K562 (cell line): ENCODE results near the gene BZW2. TPM values are rescaled to one million over a fixed set of nuclear protein-coding genes. Genes with fewer than 3 reads are reported as not detected.

Experiments used
- BRD9 ChIP-seq: fragments of 450-650 bp; IDR thresholded peaks from 2 replicates; pipeline ENCODE4 v1.6.1; 2018; ENCODE audit warnings: low read depth; ENCODE audit not compliant: partially characterized antibody
- EGR1 ChIP-seq: fragments of 450-650 bp; conservative IDR thresholded peaks from 2 replicates; pipeline ENCODE4 v1.6.1; 2017; ENCODE audit warnings: mild to moderate bottlenecking
- HDAC6 ChIP-seq: IDR thresholded peaks from 2 replicates; pipeline ENCODE4 v1.6.1; 2012; ENCODE audit warnings: low read depth, mild to moderate bottlenecking, control low read depth, inconsistent platforms, low read length, moderate library complexity
- HNRNPLL ChIP-seq: fragments of 200-400 bp; formaldehyde crosslinking; IDR thresholded peaks from 2 replicates; pipeline ENCODE4 v1.6.1; 2017; ENCODE audit warnings: low read length, low read depth, mild to moderate bottlenecking; ENCODE audit not compliant: poor library complexity, severe bottlenecking
- MED1 ChIP-seq: sonication (generic); formaldehyde crosslinking; IDR thresholded peaks from 2 replicates; pipeline ENCODE4 v1.8.1; 2023; ENCODE audit warnings: missing genetic modification reagents, borderline replicate concordance
- PHF21A ChIP-seq: fragments of 450-650 bp; IDR thresholded peaks from 2 replicates; pipeline ENCODE4 v1.6.1; 2017; ENCODE audit warnings: low read depth, borderline replicate concordance
- RBBP5 ChIP-seq: fragments of 200-600 bp; sonication (generic); IDR thresholded peaks from 2 replicates; pipeline ENCODE4 v1.6.1; 2012; ENCODE audit warnings: borderline replicate concordance, mild to moderate bottlenecking, low read length, control low read depth, inconsistent platforms; ENCODE audit not compliant: insufficient read depth, poor library complexity, severe bottlenecking
- ZNF589 ChIP-seq: fragments of 200-800 bp; sonication (Bioruptor generic); IDR thresholded peaks from 2 replicates; pipeline ENCODE4 v1.6.1; 2016; ENCODE audit warnings: low read depth, missing genetic modification characterization, missing compliant biosample characterization
- polyA plus RNA-seq, 8 experiments: library from polyadenylated mRNA; depleted of rRNA in 4 of 8; stranded (reverse) in 5 of 8; unstranded in 3 of 8; fragments of >200 nt; fragmentation: Nextera tagmentation in 2 of 8; fragmentation: Illumina TruSeq in 1 of 8; extraction: Ambion mirVana in 2 of 8; extraction: Trizol in 1 of 8; gene quantifications; 2 replicates each; pipeline versions ENCODE4 v1.2.1 to v1.2.3, GENCODE V29; 2011 to 2014; ENCODE audit warnings: inconsistent platforms in 1 of 8, missing spikeins in 1 of 8
- total RNA-seq, 7 experiments: library from RNA; depleted of rRNA in 6 of 7; stranded (reverse); fragments of >200 nt in 6 of 7; fragmentation: Illumina TruSeq in 2 of 7; extraction: Trizol in 2 of 7; gene quantifications; 2 replicates each; pipeline versions ENCODE4 v1.2.1 to v1.2.3, GENCODE V29; 2011 to 2021; ENCODE audit warnings: low replicate concordance in 1 of 7
- TF ChIP-seq, protein P1 (sequence below): fragments of 450-650 bp; IDR thresholded peaks from 2 replicates; pipeline ENCODE4 v1.6.1; 2016; ENCODE audit warnings: mild to moderate bottlenecking, moderate library complexity
- TF ChIP-seq, protein P2 (sequence below), 2 experiments: fragments of 450-650 bp; IDR thresholded peaks; 2 replicates each; pipeline ENCODE4 v1.6.1; 2016

BZW2 gene
- total and polyA plus RNA-seq, 9 of the 15 experiments (the other 6 are each of a cell fraction or from before 2014, with no cell fraction given) = 140 to 316 (median 173) TPM

DNA sequence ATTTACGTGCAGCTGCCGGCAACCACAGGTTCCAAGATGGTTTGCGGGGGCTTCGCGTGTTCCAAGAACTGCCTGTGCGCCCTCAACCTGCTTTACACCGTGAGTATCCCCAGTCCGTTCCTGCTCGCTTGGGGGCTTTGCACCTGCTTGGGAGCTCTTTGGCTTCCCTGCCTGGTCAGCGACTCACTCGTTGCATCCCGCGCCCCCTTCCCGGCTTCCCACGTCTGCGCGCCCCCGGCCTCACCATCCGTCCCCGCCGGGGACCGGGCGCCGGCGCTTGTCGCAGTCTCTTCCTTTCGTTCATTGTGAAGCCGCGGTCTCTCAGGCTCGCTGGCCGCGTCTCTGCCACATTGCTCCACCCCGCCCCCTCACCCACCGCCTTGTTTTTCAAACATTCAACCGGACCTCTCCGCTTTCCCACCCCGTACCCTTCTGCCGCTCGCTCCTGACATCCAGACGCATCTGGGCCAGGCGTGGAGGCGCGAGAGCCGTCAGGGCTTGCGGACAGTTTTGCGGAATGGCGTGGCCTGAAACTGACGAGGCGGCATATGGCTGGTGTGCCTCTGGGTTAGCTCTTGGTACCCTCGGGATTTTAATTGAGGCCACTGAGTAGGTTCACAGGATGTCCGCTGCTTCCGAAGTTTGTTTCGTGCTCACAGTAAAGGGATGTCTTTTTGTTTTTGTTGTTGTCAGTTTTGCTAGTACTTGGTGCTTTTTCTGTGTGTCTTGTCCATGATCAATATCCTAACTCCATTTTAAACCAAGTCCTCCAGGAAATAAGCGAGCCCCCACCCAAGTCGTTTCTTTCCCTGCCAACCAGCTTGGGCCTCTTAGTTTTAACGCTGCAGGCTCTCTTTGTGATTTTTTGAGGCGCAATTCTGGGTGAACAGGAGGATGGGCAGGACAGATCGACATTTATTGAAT is 108.2 kb downstream of the BZW2 start (continued):
- TF ChIP-seq PHF21A = no peak
- no peak for TF ChIP-seq ZNF589 (CRISPR knock-in tag)
- TF ChIP-seq EGR1 = peak; percentile 74
- TF ChIP-seq, protein P1, sequence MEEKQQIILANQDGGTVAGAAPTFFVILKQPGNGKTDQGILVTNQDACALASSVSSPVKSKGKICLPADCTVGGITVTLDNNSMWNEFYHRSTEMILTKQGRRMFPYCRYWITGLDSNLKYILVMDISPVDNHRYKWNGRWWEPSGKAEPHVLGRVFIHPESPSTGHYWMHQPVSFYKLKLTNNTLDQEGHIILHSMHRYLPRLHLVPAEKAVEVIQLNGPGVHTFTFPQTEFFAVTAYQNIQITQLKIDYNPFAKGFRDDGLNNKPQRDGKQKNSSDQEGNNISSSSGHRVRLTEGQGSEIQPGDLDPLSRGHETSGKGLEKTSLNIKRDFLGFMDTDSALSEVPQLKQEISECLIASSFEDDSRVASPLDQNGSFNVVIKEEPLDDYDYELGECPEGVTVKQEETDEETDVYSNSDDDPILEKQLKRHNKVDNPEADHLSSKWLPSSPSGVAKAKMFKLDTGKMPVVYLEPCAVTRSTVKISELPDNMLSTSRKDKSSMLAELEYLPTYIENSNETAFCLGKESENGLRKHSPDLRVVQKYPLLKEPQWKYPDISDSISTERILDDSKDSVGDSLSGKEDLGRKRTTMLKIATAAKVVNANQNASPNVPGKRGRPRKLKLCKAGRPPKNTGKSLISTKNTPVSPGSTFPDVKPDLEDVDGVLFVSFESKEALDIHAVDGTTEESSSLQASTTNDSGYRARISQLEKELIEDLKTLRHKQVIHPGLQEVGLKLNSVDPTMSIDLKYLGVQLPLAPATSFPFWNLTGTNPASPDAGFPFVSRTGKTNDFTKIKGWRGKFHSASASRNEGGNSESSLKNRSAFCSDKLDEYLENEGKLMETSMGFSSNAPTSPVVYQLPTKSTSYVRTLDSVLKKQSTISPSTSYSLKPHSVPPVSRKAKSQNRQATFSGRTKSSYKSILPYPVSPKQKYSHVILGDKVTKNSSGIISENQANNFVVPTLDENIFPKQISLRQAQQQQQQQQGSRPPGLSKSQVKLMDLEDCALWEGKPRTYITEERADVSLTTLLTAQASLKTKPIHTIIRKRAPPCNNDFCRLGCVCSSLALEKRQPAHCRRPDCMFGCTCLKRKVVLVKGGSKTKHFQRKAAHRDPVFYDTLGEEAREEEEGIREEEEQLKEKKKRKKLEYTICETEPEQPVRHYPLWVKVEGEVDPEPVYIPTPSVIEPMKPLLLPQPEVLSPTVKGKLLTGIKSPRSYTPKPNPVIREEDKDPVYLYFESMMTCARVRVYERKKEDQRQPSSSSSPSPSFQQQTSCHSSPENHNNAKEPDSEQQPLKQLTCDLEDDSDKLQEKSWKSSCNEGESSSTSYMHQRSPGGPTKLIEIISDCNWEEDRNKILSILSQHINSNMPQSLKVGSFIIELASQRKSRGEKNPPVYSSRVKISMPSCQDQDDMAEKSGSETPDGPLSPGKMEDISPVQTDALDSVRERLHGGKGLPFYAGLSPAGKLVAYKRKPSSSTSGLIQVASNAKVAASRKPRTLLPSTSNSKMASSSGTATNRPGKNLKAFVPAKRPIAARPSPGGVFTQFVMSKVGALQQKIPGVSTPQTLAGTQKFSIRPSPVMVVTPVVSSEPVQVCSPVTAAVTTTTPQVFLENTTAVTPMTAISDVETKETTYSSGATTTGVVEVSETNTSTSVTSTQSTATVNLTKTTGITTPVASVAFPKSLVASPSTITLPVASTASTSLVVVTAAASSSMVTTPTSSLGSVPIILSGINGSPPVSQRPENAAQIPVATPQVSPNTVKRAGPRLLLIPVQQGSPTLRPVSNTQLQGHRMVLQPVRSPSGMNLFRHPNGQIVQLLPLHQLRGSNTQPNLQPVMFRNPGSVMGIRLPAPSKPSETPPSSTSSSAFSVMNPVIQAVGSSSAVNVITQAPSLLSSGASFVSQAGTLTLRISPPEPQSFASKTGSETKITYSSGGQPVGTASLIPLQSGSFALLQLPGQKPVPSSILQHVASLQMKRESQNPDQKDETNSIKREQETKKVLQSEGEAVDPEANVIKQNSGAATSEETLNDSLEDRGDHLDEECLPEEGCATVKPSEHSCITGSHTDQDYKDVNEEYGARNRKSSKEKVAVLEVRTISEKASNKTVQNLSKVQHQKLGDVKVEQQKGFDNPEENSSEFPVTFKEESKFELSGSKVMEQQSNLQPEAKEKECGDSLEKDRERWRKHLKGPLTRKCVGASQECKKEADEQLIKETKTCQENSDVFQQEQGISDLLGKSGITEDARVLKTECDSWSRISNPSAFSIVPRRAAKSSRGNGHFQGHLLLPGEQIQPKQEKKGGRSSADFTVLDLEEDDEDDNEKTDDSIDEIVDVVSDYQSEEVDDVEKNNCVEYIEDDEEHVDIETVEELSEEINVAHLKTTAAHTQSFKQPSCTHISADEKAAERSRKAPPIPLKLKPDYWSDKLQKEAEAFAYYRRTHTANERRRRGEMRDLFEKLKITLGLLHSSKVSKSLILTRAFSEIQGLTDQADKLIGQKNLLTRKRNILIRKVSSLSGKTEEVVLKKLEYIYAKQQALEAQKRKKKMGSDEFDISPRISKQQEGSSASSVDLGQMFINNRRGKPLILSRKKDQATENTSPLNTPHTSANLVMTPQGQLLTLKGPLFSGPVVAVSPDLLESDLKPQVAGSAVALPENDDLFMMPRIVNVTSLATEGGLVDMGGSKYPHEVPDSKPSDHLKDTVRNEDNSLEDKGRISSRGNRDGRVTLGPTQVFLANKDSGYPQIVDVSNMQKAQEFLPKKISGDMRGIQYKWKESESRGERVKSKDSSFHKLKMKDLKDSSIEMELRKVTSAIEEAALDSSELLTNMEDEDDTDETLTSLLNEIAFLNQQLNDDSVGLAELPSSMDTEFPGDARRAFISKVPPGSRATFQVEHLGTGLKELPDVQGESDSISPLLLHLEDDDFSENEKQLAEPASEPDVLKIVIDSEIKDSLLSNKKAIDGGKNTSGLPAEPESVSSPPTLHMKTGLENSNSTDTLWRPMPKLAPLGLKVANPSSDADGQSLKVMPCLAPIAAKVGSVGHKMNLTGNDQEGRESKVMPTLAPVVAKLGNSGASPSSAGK = peak; percentile 73
- TF ChIP-seq MED1 (CRISPR knock-in tag) = no peak
- peak; percentile 86; the same call in 1 of the 2 replicates for TF ChIP-seq HDAC6
- peak; percentile 88 for TF ChIP-seq RBBP5
- TF ChIP-seq, protein P2, sequence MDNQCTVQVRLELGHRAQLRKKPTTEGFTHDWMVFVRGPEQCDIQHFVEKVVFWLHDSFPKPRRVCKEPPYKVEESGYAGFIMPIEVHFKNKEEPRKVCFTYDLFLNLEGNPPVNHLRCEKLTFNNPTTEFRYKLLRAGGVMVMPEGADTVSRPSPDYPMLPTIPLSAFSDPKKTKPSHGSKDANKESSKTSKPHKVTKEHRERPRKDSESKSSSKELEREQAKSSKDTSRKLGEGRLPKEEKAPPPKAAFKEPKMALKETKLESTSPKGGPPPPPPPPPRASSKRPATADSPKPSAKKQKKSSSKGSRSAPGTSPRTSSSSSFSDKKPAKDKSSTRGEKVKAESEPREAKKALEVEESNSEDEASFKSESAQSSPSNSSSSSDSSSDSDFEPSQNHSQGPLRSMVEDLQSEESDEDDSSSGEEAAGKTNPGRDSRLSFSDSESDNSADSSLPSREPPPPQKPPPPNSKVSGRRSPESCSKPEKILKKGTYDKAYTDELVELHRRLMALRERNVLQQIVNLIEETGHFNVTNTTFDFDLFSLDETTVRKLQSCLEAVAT (IDR thresholded peaks at IDR 0.05) = peak in 1 of 2 experiments; percentile 40; a peak in 1 of 4 replicates
- peak; percentile 24 for TF ChIP-seq HNRNPLL
- TF ChIP-seq BRD9 = peak; percentile 20
